HCT116 (cell line): ENCODE data around the gene NKG7. TPM values are rescaled to one million over a fixed set of nuclear protein-coding genes. Genes with fewer than 3 reads are reported as not detected.

Experiments
- ATAC-seq: fragments of 200-7000 bp; cut with Tn5 transposase; 2 replicates; pipeline ENCODE4 v1.9.1; 2020; ENCODE audit warnings: mild to moderate bottlenecking, moderate library complexity
- BruUV-seq: library from RNA; stranded (reverse); fragments of 400-500 nt; replicated peaks from 2 replicates; lab custom pipeline; 2021; lab: Mats Ljungman, UMichigan
- CTCF ChIA-PET: fragments of 300-600 bp; sonication (Branson Sonifier 250); formaldehyde crosslinking; loops from one replicate; lab custom pipeline; 2021; ENCODE audit warnings: antibody characterized with exemption; lab: Charles Lee
- POLR2A ChIA-PET: fragments of 300-600, 350-600 bp; sonication (Branson Sonifier 250); formaldehyde crosslinking; loops from one replicate; lab custom pipeline; 2021; ENCODE audit warnings: antibody characterized with exemption; lab: Charles Lee
- RAD21 ChIA-PET, 2 experiments: fragments of 300-600 bp; sonication (Branson Sonifier 250); formaldehyde crosslinking; loops; one replicate each; lab custom pipeline; 2023; ENCODE audit warnings: low total read pairs in 2 of 2; ENCODE audit not compliant: uncharacterized antibody in 2 of 2, unreplicated experiment in 2 of 2, low non-redundant PET in 1 of 2; lab: Charles Lee
- DNase-seq: peaks from one replicate; pipeline ENCODE4 v3.0.0-alpha.2; 2010; ENCODE audit warnings: low read depth, low spot score
- H2AFZ ChIP-seq: fragments of 200-600 bp; shearing (Covaris generic), sonication (generic); 2 replicates; pipeline ENCODE4 v1.6.1; 2017; ENCODE audit warnings: low read depth, mixed run types, mixed read lengths, antibody characterized with exemption, low read length; ENCODE audit not compliant: poor library complexity, severe bottlenecking
- H3K27ac ChIP-seq: 2 replicates; pipeline ENCODE4 v1.5.1; 2012; ENCODE audit warnings: low read depth, low read length
- H3K27me3 ChIP-seq: fragments of 200-600 bp; sonication (generic); 2 replicates; pipeline ENCODE4 v1.6.1; 2016; ENCODE audit warnings: mixed run types, low read length, mixed read lengths; ENCODE audit not compliant: insufficient read depth
- H3K36me3 ChIP-seq, 2 experiments: fragments of 200-500 bp in 1 of 2; fragments of 200-600 bp in 1 of 2; sonication (Bioruptor generic) in 1 of 2; sonication (generic) in 1 of 2; 2 replicates each; pipeline versions ENCODE4 v1.5.1 to v1.6.1; 2014 to 2016; ENCODE audit warnings: low read length in 2 of 2, inconsistent platforms in 1 of 2, mixed read lengths in 1 of 2, mixed run types in 1 of 2; ENCODE audit not compliant: insufficient read depth in 2 of 2, control insufficient read depth in 1 of 2
- H3K4me1 ChIP-seq, 2 experiments: fragments of 200-600 bp in 1 of 2; sonication (generic) in 1 of 2; 2 replicates each; pipeline versions ENCODE4 v1.5.1 to v1.6.1; 2012 to 2017; ENCODE audit warnings: low read length in 2 of 2, inconsistent platforms in 1 of 2, mild to moderate bottlenecking in 1 of 2, mixed read lengths in 1 of 2, mixed run types in 1 of 2, moderate library complexity in 1 of 2; ENCODE audit not compliant: insufficient read depth in 2 of 2, control insufficient read depth in 1 of 2
- H3K4me2 ChIP-seq: fragments of 200-600 bp; sonication (generic); 2 replicates; pipeline ENCODE4 v1.6.1; 2017; ENCODE audit warnings: mixed run types, low read length, mixed read lengths
- H3K4me3 ChIP-seq, 2 experiments: fragments of 200-600 bp in 1 of 2; sonication (generic) in 1 of 2; replicated peaks in 1 of 2; 2 replicates each; pipeline ENCODE4 v1.5.1; 2011 to 2016; ENCODE audit warnings: low read length in 2 of 2, control low read depth in 1 of 2, low read depth in 1 of 2, mild to moderate bottlenecking in 1 of 2, mixed read lengths in 1 of 2, mixed run types in 1 of 2
- H3K79me2 ChIP-seq: fragments of 200-600 bp; sonication (generic); 2 replicates; pipeline ENCODE4 v1.6.1; 2017; ENCODE audit warnings: mild to moderate bottlenecking, mixed run types, low read length, moderate library complexity, mixed read lengths; ENCODE audit not compliant: insufficient read depth
- H3K9ac ChIP-seq: fragments of 200-600 bp; sonication (generic); 2 replicates; pipeline ENCODE4 v1.6.1; 2016; ENCODE audit warnings: low read length, mixed read lengths
- H3K9me2 ChIP-seq: fragments of 200-600 bp; sonication (generic), shearing (Covaris generic); 2 replicates; pipeline ENCODE4 v1.6.1; 2017; ENCODE audit warnings: mixed run types, mild to moderate bottlenecking, moderate library complexity; ENCODE audit not compliant: insufficient read depth
- H3K9me3 ChIP-seq, 2 experiments: fragments of 200-500 bp in 1 of 2; fragments of 200-600 bp in 1 of 2; sonication (Bioruptor generic) in 1 of 2; sonication (generic) in 1 of 2; 2 replicates each; pipeline ENCODE4 v1.6.1; 2014 to 2017; ENCODE audit warnings: low read length in 2 of 2, mixed read lengths in 2 of 2, inconsistent platforms in 1 of 2, low read depth in 1 of 2, mild to moderate bottlenecking in 1 of 2, mixed run types in 1 of 2, moderate library complexity in 1 of 2; ENCODE audit not compliant: control insufficient read depth in 1 of 2, insufficient read depth in 1 of 2
- H4K20me1 ChIP-seq: fragments of 200-600 bp; sonication (generic), shearing (Covaris generic); 2 replicates; pipeline ENCODE4 v1.6.1; 2017; ENCODE audit warnings: mixed run types, mild to moderate bottlenecking, moderate library complexity; ENCODE audit not compliant: insufficient read depth
- CBX3 ChIP-seq: IDR thresholded peaks from 2 replicates; pipeline ENCODE4 v1.6.1; 2012; ENCODE audit warnings: low read depth
- CTCF ChIP-seq, 3 experiments: fragments of 200-600 bp in 1 of 3; sonication (generic) in 1 of 3; IDR thresholded peaks in 2 of 3; conservative IDR thresholded peaks in 1 of 3; 2 replicates each; pipeline ENCODE4 v1.5.1; 2012 to 2017; ENCODE audit warnings: low read depth in 2 of 3, low read length in 2 of 3, antibody characterized with exemption in 1 of 3, borderline replicate concordance in 1 of 3, control low read depth in 1 of 3, mild to moderate bottlenecking in 1 of 3, mixed read lengths in 1 of 3, mixed run types in 1 of 3, moderate library complexity in 1 of 3; ENCODE audit not compliant: insufficient read depth in 1 of 3
- ELF1 ChIP-seq: IDR thresholded peaks from 2 replicates; pipeline ENCODE4 v1.6.1; 2012; ENCODE audit warnings: low read depth, borderline replicate concordance
- EZH2phosphoT487 ChIP-seq: fragments of 200-600 bp; IDR thresholded peaks from 2 replicates; pipeline ENCODE4 v1.6.1; 2018; ENCODE audit warnings: antibody characterized with exemption, borderline replicate concordance
- FOSL1 ChIP-seq: IDR thresholded peaks from 2 replicates; pipeline ENCODE4 v1.6.1; 2012; ENCODE audit warnings: low read depth
- JUND ChIP-seq: IDR thresholded peaks from 2 replicates; pipeline ENCODE4 v1.6.1; 2012
- POLR2A ChIP-seq: IDR thresholded peaks from 2 replicates; pipeline ENCODE4 v1.7.0; 2011; ENCODE audit warnings: borderline replicate concordance; ENCODE audit not compliant: insufficient read depth, insufficient read length; ENCODE audit errors: extremely low read depth
- SIN3A ChIP-seq: IDR thresholded peaks from 2 replicates; pipeline ENCODE4 v1.6.1; 2012; ENCODE audit warnings: low read depth
- SRF ChIP-seq: IDR thresholded peaks from 2 replicates; pipeline ENCODE4 v1.6.1; 2012; ENCODE audit warnings: low read depth
- intact Hi-C: fragments of 100-400 bp; cut with micrococcal nuclease; formaldehyde crosslinking; loops from 2 replicates; pipeline ENCODE4 v1.10.0; 2022
- total RNA-seq: library from RNA; stranded (reverse); gene quantifications from one replicate; pipeline ENCODE4 v1.2.1, GENCODE V29; 2021; ENCODE audit not compliant: unreplicated experiment
- TF ChIP-seq, protein P1 (sequence below): IDR thresholded peaks from 2 replicates; pipeline ENCODE4 v1.6.1; 2012
- TF ChIP-seq, protein P2 (sequence below): IDR thresholded peaks from 2 replicates; pipeline ENCODE4 v1.6.1; 2012; ENCODE audit warnings: low read depth

The NKG7 gene
- total RNA-seq, 1 experiment from 2014 or later = not detected

- no peak for DNase-seq
- no peak for TF ChIP-seq FOSL1
- TF ChIP-seq SRF = no peak
- TF ChIP-seq SIN3A = no peak
- TF ChIP-seq, protein P1, sequence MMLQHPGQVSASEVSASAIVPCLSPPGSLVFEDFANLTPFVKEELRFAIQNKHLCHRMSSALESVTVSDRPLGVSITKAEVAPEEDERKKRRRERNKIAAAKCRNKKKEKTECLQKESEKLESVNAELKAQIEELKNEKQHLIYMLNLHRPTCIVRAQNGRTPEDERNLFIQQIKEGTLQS = no peak
- no peak for TF ChIP-seq ELF1
- TF ChIP-seq POLR2A = no peak
- no peak for TF ChIP-seq CBX3
- no peak for TF ChIP-seq EZH2phosphoT487
- no peak for TF ChIP-seq JUND
Observed at GRCh38 chr19:51382004-51382403, 9.6 kb upstream of the NKG7 start.

DNA sequence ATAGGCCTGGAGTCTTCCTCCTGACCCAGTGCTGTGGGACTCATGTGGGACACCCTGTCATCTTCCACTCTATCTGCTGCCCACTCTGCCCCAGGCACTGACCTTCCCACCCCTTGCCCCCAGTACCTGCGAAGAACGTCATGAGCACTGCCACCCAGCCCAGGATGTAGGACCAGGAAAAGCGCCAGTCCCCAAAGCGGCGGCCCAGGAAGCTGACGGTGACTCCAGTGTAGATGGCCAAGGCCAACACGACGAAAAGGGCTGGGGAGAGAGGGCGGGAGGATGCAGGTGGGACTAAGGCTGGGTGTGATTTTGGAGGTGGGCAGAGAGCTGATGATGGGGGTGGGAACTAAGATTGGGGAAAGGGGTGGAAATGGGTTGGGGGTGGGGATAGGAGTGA, 7.9 kb upstream of the NKG7 start:
- no peak overlapping the region for H3K9ac ChIP-seq
- no TSS peak for BruUV-seq
- no peak overlapping the region for H2AFZ ChIP-seq
- no peaks in the 10 kb centered on the region for H3K79me2 ChIP-seq
- no peaks in the 10 kb centered on the region for H4K20me1 ChIP-seq
- H3K9me2 ChIP-seq = no peaks in the 10 kb centered on the region
- POLR2A ChIA-PET = no interaction called here
- H3K4me3 ChIP-seq = no peak overlapping the region
- RAD21 ChIA-PET = interaction anchor here in 1 of 2 experiments (0.7 kb wide), 1 partner anchor 16 kb away, joined by 4 read pairs; no protein-coding TSS in a partner anchor
- no peaks in the 10 kb centered on the region for H3K9me3 ChIP-seq
- peaks cover 0 to 12% of the 10 kb centered on the region in 2 experiments; a peak in 2 of 4 replicates for H3K4me1 ChIP-seq
- no peaks in the 10 kb centered on the region for H3K27me3 ChIP-seq
- ATAC-seq (no peak), DNase-seq (no peak)
- H3K27ac ChIP-seq = no peak overlapping the region
- intact Hi-C loops = no loop called here
- CTCF ChIA-PET = no interaction called here
- TF ChIP-seq, protein P2, sequence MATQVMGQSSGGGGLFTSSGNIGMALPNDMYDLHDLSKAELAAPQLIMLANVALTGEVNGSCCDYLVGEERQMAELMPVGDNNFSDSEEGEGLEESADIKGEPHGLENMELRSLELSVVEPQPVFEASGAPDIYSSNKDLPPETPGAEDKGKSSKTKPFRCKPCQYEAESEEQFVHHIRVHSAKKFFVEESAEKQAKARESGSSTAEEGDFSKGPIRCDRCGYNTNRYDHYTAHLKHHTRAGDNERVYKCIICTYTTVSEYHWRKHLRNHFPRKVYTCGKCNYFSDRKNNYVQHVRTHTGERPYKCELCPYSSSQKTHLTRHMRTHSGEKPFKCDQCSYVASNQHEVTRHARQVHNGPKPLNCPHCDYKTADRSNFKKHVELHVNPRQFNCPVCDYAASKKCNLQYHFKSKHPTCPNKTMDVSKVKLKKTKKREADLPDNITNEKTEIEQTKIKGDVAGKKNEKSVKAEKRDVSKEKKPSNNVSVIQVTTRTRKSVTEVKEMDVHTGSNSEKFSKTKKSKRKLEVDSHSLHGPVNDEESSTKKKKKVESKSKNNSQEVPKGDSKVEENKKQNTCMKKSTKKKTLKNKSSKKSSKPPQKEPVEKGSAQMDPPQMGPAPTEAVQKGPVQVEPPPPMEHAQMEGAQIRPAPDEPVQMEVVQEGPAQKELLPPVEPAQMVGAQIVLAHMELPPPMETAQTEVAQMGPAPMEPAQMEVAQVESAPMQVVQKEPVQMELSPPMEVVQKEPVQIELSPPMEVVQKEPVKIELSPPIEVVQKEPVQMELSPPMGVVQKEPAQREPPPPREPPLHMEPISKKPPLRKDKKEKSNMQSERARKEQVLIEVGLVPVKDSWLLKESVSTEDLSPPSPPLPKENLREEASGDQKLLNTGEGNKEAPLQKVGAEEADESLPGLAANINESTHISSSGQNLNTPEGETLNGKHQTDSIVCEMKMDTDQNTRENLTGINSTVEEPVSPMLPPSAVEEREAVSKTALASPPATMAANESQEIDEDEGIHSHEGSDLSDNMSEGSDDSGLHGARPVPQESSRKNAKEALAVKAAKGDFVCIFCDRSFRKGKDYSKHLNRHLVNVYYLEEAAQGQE = no peak
- TF ChIP-seq CBX3 (no peak), CTCF (IDR thresholded peaks at IDR 0.05 in 2 of 3, conservative IDR thresholded peaks at IDR 0.05 in 1 of 3; ENCODE audit: borderline replicate concordance in 1 of 3, insufficient read depth in 1 of 3, low read depth in 2 of 3, low read length in 2 of 3) (no peak)
- TF ChIP-seq, protein P1 = no peak
- TF ChIP-seq, all 23 proteins: peak for 0
- H3K36me3 ChIP-seq = no peaks in the 10 kb centered on the region
- peak overlapping the region; percentile 25; the same call in 1 of the 2 replicates for H3K4me2 ChIP-seq

More at GRCh38 chr19:51382004-51382403, 9.6 kb upstream of the NKG7 start:
- no peak overlapping the region for H3K4me2 ChIP-seq
- ChIA-PET POLR2A (no interaction called here), CTCF (no interaction called here), RAD21 (no interaction called here)
- no peaks in the 10 kb centered on the region for H3K36me3 ChIP-seq
- no peak overlapping the region for H2AFZ ChIP-seq
- no peaks in the 10 kb centered on the region for H3K27me3 ChIP-seq
- H3K79me2 ChIP-seq = no peaks in the 10 kb centered on the region
- H3K4me3 ChIP-seq = no peak overlapping the region
- H3K9ac ChIP-seq = no peak overlapping the region
- H4K20me1 ChIP-seq = no peaks in the 10 kb centered on the region
- H3K9me2 ChIP-seq = no peaks in the 10 kb centered on the region
- peaks cover 0 to 12% of the 10 kb centered on the region in 2 experiments; a peak in 2 of 4 replicates for H3K4me1 ChIP-seq
- intact Hi-C loops = no loop called here
- H3K9me3 ChIP-seq = no peaks in the 10 kb centered on the region
- H3K27ac ChIP-seq = no peak overlapping the region
- no peak for ATAC-seq
- no TSS peak for BruUV-seq
